OCI-LY7 (cell line): ENCODE data around the gene MTHFD2. TPM values are rescaled to one million over a fixed set of nuclear protein-coding genes. Genes with fewer than 3 reads are reported as not detected.

Experiments used
- total RNA-seq, 2 experiments: library from RNA; depleted of rRNA in 1 of 2; stranded (reverse); fragments of >200 nt in 1 of 2; shearing (Covaris generic) in 1 of 2; gene quantifications; 2 replicates each; pipeline ENCODE4 v1.2.3, GENCODE V29; 2014 to 2022

Gene MTHFD2
- total RNA-seq, 2 experiments from 2014 or later = 220 to 365 TPM

Other genes with a start within 250 kb of the MTHFD2 start
- 11.9 and 14.7 TPM in 2 replicates for gene TET3, start 213.7 kb upstream of the MTHFD2 start, total RNA-seq (2014; rRNA removed; shearing (Covaris generic))
- gene TET3, start 213.7 kb upstream of the MTHFD2 start, total RNA-seq (2022) = 24.8 and 25.2 TPM in 2 replicates
- gene BOLA3, start 50.7 kb upstream of the MTHFD2 start, total RNA-seq (2014; rRNA removed; shearing (Covaris generic)) = 33.6 and 45.8 TPM in 2 replicates
- 48.3 and 53.3 TPM in 2 replicates for gene BOLA3, start 50.7 kb upstream of the MTHFD2 start, total RNA-seq (2022)
- gene MOB1A, start 19.7 kb upstream of the MTHFD2 start, total RNA-seq (2014; rRNA removed; shearing (Covaris generic)) = 79.1 and 110 TPM in 2 replicates
- gene MOB1A, start 19.7 kb upstream of the MTHFD2 start, total RNA-seq (2022) = 144 and 149 TPM in 2 replicates
- gene SLC4A5, start 144.8 kb downstream of the MTHFD2 start, total RNA-seq (2014; rRNA removed; shearing (Covaris generic)) = 1.1 and 1.2 TPM in 2 replicates
- 3.4 and 7.0 TPM in 2 replicates for gene SLC4A5, start 144.8 kb downstream of the MTHFD2 start, total RNA-seq (2022)
- gene DCTN1, start 181.7 kb downstream of the MTHFD2 start, total RNA-seq (2014; rRNA removed; shearing (Covaris generic)) = 45.5 and 50.3 TPM in 2 replicates
- 100 and 105 TPM in 2 replicates for gene DCTN1, start 181.7 kb downstream of the MTHFD2 start, total RNA-seq (2022)
- 3.2 and 5.5 TPM in 2 replicates for gene C2orf81, start 223.0 kb downstream of the MTHFD2 start, total RNA-seq (2014; rRNA removed; shearing (Covaris generic))
- gene C2orf81, start 223.0 kb downstream of the MTHFD2 start, total RNA-seq (2022) = 20.7 and 22.5 TPM in 2 replicates
- 55.5 and 64.7 TPM in 2 replicates for gene WDR54, start 223.1 kb downstream of the MTHFD2 start, total RNA-seq (2014; rRNA removed; shearing (Covaris generic))
- gene WDR54, start 223.1 kb downstream of the MTHFD2 start, total RNA-seq (2022) = 82.5 and 89.5 TPM in 2 replicates
- 1.3 and 2.3 TPM in 2 replicates for gene RTKN, start 243.3 kb downstream of the MTHFD2 start, total RNA-seq (2014; rRNA removed; shearing (Covaris generic))
- 5.4 and 7.7 TPM in 2 replicates for gene RTKN, start 243.3 kb downstream of the MTHFD2 start, total RNA-seq (2022)